HAP-1 (cell line): ENCODE data around the gene RAB42.
"Not testable (repeated sequence)": the region's sequence is repeated elsewhere in the genome, so short reads cannot be mapped to it uniquely, and the experiment has no call there.

Source experiments
- DNase-seq, 2 experiments: peaks; one replicate each; pipeline ENCODE4 v3.0.0-alpha.2; 2016 to 2020; ENCODE audit warnings: low spot score in 2 of 2
- H3K27me3 ChIP-seq: fragments of 250-450 bp; sonication (Bioruptor Pico); 2 replicates; pipeline ENCODE4 v1.5.1; 2020; ENCODE audit warnings: low read depth, mild to moderate bottlenecking, moderate library complexity
- H3K36me3 ChIP-seq: fragments of 250-450 bp; sonication (Bioruptor Pico); replicated peaks from 2 replicates; pipeline ENCODE4 v1.5.1; 2020; ENCODE audit warnings: mild to moderate bottlenecking
- H3K4me1 ChIP-seq: fragments of 250-450 bp; sonication (Bioruptor Pico); 2 replicates; pipeline ENCODE4 v1.5.1; 2020; ENCODE audit warnings: mild to moderate bottlenecking
- H3K4me3 ChIP-seq: fragments of 250-450 bp; sonication (Bioruptor Pico); 2 replicates; pipeline ENCODE4 v1.5.1; 2020; ENCODE audit warnings: mild to moderate bottlenecking, moderate library complexity
- H3K9me3 ChIP-seq: fragments of 250-450 bp; sonication (Bioruptor Pico); 2 replicates; pipeline ENCODE4 v1.5.1; 2020; ENCODE audit warnings: mild to moderate bottlenecking, moderate library complexity
- in situ Hi-C: fragments of 300-500 bp; cut with MboI; formaldehyde crosslinking; loops from 3 replicates; pipeline ENCODE4 v1.14.3; 2020; ENCODE audit warnings: low sequenced_read_pairs, inconsistent platforms, mixed read lengths

The RAB42 gene

DNA sequence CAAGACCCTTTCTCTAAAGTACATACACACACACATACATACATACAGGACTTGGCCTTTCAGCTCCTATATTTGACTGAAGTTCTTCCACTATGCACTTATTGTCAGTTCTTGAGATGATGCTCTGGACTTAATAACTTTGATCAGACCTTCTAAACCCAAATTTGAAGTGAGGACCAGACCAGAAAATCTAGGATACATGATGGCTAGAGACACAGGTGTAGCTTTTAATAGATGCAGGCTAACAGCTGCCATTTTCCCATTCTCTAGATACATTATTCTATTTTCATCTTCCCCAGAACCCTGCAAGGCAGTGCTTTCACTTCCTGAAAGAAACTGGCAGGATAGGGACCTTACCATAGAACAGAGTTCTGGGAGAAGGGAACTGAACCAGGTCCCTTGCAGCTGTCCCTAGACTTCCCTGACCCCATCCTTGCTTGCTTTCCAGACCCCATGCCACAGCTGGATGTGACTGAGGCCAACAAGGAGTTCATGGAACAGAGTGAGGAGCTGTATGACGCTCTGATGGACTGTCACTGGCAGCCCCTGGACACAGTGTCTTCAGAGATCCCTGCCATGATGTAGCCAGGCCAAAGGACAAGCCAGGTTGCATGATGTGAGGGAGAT is 14.9 kb upstream of the RAB42 start:
- H3K27me3 ChIP-seq = no peaks in the 10 kb centered on the region
- in situ Hi-C loops = no loop called here
- H3K4me1 ChIP-seq = peaks cover 17% of the 10 kb centered on the region
- DNase-seq = peak in 1 of 2 experiments; percentile 42
- H3K4me3 ChIP-seq = no peak overlapping the region
- no peaks in the 10 kb centered on the region for H3K9me3 ChIP-seq
- H3K36me3 ChIP-seq = peaks cover 70% of the 10 kb centered on the region

DNA sequence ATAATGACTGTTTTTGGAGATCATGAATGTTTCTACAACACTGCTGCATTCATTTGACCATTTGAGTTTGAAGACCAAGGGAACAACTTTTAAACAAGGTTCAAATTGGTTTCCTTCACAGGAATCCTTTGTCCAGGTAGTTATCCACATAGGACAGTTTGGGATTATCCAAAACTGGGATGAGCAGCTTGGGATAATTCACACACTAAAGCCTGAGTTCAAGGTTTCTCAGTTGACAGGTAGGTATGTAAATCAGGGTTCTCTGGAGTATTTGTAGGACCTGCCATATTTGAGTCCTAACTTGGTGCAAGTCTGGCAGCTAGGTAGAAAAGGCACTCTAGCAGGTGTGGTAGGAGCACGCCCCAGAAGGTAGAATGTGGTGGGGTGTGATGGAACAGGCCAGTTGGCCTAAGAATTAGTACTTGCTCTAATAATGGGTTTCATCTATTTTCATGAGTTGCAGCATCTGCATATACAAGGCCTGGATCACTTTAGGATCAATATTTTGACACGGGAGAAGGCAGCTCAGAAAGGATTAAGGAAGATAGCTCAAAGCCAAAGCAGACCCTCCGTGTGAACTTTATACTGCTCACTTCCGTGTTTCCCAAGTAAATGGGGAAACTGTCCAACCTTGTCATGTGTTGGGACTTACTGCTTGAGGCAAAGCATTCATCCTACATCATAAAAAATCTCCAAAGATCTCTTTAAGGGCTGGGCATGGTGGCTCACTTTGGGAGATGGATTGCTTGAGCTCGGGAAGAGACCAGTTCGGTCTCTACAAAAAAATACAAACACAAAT is 14.1 kb upstream of the RAB42 start:
- no peaks in the 10 kb centered on the region for H3K27me3 ChIP-seq
- H3K4me3 ChIP-seq = no peak overlapping the region
- peaks cover 68% of the 10 kb centered on the region for H3K36me3 ChIP-seq
- DNase-seq = peak in 1 of 2 experiments; percentile 28
- in situ Hi-C loops = no loop called here
- H3K4me1 ChIP-seq = peaks cover 18% of the 10 kb centered on the region
- no peaks in the 10 kb centered on the region for H3K9me3 ChIP-seq

DNA sequence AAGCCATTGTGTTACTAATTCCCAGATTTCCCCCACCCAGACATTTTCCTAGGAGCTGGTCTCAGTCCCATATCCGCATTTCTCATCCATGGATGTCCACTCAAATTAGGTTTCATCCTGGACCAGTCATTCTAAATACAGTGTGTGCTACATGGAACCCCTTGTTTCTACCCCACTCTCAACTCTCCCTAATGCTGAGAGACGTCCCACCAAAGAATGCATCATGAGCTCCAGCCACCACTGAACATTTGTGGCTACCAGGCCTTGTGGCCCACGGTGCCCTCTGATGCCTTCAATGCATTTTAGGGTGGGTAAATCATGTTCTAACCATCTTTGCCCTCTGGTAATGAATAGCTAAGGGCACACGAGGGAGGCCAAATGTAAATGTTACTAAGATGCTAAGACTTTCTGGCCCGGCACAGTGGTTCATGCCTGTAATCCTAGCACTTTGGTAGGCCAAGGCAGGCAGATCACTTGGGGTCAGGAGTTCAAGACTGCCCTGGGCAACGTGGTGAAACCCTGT is 13.3 kb upstream of the RAB42 start:
- Histone ChIP-seq H3K27me3 (no peaks in the 10 kb centered on the region), H3K4me1 (peaks cover 20% of the 10 kb centered on the region), H3K36me3 (peaks cover 61% of the 10 kb centered on the region), H3K4me3 (no peak overlapping the region), H3K9me3 (no peaks in the 10 kb centered on the region)
- DNase-seq = no peak
- in situ Hi-C loops = no loop called here

DNA sequence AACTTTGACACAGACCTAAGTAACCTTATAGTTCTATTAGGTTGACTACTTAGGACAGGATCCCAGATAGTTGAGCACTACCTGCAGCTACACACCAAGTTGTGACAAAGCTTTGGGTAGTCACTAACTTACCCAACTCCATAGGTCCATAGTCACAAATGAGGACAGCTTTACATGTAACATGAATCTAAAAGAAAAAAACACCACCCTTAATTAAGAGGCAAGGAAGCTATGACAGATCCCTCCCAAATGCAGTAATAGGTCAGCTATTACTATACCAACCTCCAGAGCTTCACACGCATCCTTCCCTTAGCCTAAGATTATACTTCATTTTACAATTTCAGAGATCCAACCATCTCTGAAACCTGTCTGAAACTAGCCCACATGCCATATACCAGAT is 12.7 kb upstream of the RAB42 start:
- Histone ChIP-seq H3K36me3 (peaks cover 58% of the 10 kb centered on the region), H3K4me1 (peaks cover 20% of the 10 kb centered on the region), H3K9me3 (no peaks in the 10 kb centered on the region), H3K4me3 (peak overlapping the region; percentile 100), H3K27me3 (no peaks in the 10 kb centered on the region)
- in situ Hi-C loops = no loop called here
- DNase-seq = no peak

DNA sequence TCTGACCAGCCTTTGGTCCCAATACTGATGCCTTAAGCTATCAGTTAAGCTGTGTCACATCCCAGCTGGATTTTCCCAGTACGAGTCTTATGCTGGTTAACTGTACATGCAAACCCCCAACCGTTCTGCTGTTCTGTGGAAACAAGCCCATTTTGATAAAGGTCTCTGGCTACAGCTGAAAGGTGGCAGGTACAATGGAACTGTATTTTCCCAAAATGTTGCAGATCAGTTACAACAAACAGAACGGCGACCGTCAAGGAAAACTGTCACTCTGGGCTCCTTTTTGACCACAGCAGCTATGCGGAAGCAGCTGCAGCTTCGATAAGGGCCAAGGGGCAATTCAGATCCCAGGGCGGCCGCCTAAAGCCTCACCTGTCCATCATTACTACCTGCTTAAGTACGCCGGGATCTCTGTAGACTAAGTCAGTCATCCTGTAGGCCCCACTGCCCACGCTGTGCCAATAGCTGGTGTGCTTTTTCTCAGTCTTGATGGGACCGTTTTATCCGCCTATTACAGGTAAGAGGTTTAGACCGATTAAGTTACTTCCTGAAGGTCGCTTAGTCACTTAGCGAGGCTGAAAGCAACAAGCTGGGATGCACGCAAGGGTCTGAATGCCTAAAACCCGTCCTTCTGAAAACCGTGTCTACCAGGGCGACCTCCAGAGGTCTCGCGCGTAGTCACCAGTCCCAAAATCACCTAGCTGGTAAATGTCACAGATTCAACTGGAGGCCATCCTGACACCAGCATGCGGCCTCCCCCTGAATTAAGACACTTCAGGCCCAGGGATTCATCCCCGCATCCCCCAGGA is 11.1 kb upstream of the RAB42 start:
- no peaks in the 10 kb centered on the region for H3K9me3 ChIP-seq
- peaks cover 11% of the 10 kb centered on the region for H3K4me1 ChIP-seq
- DNase-seq = peak; percentile 26 to 60
- in situ Hi-C loops = no loop called here
- peaks cover 53% of the 10 kb centered on the region for H3K36me3 ChIP-seq
- no peaks in the 10 kb centered on the region for H3K27me3 ChIP-seq
- peak overlapping the region; percentile 100 for H3K4me3 ChIP-seq

DNA sequence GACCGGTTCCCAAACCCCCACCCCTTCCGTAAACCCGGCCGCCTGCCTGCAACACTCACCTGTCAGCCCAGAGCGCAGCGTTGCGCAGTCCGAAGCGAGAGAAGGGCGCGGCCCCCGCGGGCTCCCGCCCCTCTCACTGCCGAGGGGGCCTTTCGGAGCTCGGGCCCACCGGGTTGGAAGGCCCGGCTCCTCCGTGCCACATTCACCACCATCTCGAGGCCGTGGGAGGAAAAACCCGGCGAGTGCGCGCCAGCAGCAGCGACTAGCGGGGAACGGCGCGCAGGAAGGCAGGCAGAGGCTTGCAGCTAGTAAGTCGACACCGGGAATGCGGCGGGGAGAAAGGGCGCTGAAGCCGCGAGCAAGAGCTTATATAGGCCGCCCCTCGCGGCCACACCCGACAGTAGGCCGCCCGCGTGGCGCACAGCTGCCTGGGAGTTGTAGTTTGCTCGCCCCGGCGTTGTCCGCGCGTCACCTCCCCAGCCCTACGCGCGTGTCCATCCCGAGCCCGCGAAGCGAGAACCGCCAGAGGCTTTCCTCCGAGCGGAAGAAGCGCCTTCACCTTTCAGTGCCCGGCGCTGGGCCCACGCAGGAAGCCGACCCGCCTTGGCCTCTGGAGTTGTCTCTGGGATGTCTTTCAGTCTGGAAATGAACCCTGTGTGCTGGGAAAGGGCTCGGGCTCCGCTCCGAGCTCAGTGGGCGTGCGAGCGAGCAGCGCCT is 10.4 kb upstream of the RAB42 start:
- DNase-seq = peak; percentile 88 to 95
- in situ Hi-C loops = no loop called here
- Histone ChIP-seq H3K4me1 (peaks cover 11% of the 10 kb centered on the region), H3K27me3 (no peaks in the 10 kb centered on the region), H3K4me3 (peak overlapping the region; percentile 100), H3K36me3 (peaks cover 49% of the 10 kb centered on the region), H3K9me3 (no peaks in the 10 kb centered on the region)

DNA sequence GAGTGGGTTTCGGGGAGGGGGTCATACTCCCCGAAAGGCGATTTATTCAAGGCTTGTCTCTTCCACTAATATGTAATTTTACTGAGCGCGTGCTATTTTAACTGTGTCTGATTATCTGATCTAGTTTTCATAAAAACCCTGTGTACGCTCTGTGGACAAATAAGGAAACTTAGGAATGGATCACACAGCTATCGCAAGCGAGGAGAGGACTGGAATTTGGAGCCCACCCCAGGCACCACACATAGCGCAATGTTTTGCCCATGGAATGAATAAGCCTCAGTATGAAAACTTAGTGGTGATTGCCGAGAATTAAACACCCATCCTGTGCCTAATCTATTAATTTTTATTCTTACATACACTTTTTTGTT is 9.8 kb upstream of the RAB42 start:
- Histone ChIP-seq H3K27me3 (no peaks in the 10 kb centered on the region), H3K9me3 (no peaks in the 10 kb centered on the region), H3K4me1 (peaks cover 11% of the 10 kb centered on the region), H3K36me3 (peaks cover 44% of the 10 kb centered on the region), H3K4me3 (peak overlapping the region; percentile 100)
- peak; percentile 46 to 54 for DNase-seq
- in situ Hi-C loops = no loop called here

DNA sequence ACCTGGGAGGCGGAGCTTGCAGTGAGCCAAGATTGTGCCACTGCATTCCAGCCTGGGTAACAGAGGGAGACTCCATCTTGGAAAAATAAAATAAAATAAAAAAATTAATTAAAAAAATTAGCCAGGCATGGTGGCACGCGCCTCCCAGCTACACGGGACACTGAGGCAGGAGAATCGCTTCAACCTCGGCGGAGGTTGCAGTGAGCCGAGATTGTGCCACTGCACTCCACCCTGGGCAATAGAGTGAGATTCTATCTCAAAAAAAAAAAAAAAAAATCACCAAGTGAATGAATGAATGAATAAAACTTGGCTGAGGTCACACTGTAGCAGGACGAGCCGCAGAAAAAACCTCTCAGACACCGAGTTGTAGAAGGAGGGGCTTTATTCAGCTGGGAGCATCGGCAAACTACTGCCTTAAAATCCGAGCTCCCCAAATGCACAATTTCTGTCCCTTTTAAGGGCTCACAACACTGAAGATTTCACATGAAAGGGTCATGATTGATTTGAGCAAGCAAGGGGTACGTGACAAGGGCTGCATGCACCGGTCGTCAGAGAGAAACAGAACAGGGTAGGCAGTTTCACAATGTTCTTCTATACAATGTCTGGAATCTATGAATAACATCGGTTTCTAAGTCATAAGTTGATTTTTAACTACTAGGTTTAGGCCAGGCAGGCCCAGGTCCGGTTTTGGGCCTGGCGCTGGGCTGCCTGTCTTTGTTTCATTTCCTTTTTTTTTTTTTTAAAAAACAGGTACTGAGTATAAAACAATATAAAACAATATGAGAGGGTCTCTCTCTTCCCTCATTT is 5.3 kb upstream of the RAB42 start:
- H3K4me3 ChIP-seq, H3K9me3 ChIP-seq, in situ Hi-C loops, H3K27me3 ChIP-seq, H3K4me1 ChIP-seq, H3K36me3 ChIP-seq, DNase-seq: not testable (repeated sequence)

DNA sequence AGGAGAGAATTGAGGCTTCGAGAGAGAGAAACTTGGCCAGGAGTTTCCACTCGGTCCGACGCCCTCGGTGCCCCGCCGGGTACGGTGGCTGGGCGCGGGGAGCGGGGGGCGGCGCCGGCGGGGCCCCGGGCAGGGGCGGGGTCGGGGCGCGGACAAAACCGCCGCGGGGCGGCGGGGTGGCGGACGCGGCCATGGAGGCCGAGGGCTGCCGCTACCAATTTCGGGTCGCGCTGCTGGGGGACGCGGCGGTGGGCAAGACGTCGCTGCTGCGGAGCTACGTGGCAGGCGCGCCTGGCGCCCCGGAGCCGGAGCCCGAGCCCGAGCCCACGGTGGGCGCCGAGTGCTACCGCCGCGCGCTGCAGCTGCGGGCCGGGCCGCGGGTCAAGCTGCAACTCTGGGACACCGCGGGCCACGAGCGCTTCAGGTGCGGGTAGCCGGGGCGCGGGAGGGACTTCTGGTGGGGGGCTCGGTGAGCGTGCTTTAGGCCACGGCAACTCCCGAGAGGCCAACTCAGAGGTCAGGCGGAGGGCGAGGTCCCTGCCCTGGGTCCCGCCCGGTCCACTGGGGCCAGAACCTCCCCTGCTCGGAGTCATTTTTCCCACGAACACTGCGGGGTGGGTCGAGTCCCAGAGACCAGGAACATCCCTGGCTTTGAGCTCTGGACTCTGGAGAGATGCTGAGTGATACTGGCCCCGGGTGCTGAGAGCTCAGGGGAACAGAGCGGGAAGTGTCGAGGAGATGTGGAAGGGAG is 431 bp downstream of the RAB42 start:
- H3K36me3 ChIP-seq = peaks cover 4% of the 10 kb centered on the region
- H3K4me1 ChIP-seq = peaks cover 7% of the 10 kb centered on the region; the same call in 1 of the 2 replicates
- DNase-seq = peak in 1 of 2 experiments; percentile 58
- in situ Hi-C loops = no loop called here
- no peaks in the 10 kb centered on the region for H3K27me3 ChIP-seq
- peak overlapping the region; percentile 39 for H3K4me3 ChIP-seq
- H3K9me3 ChIP-seq = no peaks in the 10 kb centered on the region

DNA sequence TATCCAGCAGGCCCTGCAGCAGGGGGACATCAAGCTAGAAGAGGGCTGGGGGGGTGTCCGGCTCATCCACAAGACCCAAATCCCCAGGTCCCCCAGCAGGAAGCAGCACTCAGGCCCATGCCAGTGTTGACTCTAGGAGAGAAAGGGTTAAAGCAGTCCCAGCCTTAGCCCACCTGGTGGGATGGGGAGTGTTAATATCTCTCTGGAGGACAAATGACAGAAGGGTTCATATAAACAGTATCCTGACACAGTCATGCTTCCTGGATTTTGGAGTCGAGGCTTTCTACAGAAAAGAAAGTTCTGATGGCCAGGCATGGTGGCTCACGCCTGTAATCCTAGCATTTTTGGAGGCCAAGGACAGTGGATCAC is 1.9 kb downstream of the RAB42 start:
- in situ Hi-C loops, DNase-seq: not testable (repeated sequence)

DNA sequence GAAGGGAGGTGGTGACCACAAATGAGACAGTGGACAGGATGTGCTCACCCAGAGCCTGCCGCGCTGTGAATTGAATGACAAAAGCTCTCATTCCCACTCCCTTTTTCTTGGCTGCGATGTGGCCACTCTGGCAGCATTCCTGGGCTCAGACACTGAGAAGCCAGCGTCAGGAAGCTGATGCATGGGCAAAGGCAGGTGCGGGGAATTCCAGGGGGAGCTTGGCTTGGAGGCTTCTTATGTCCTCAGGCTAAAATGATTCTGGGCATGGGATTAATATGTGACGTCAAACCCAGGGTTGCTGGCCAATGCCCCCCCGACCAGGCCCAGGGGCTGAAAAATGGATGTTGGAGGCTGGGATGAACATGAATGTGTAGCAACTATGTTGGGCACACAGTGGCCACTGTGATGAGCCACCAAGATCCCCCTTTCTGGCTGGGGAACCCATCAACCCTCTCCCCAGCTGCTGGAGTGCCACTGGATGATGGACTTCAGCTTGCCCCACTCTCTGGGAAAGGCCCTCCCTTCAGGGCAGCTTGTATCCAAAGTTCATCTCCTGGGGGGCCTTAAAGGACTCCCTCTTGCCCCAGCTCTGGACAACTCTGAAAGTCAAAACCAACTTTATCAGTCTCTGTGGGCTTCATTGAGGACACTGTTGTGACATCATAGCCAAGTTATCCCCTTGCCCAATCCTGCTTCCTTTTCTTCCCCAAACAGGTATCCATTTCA is 2.8 kb downstream of the RAB42 start:
- H3K4me1 ChIP-seq, H3K9me3 ChIP-seq, H3K4me3 ChIP-seq, in situ Hi-C loops, H3K36me3 ChIP-seq, H3K27me3 ChIP-seq: not testable (repeated sequence)
- DNase-seq = peak in 1 of 2 experiments; percentile 26

More for the DNA sequence above, 1.9 kb downstream of the RAB42 start:
- H3K9me3 ChIP-seq, H3K27me3 ChIP-seq, H3K4me1 ChIP-seq, H3K4me3 ChIP-seq, H3K36me3 ChIP-seq: not testable (repeated sequence)
